MM.1S (cell line): ENCODE measurements around the gene SORCS2.

Experiments used
- CTCF ChIP-seq: fragments of 300-600 bp; sonication (generic); IDR thresholded peaks from 2 replicates; pipeline ENCODE4 v1.5.1; 2016; ENCODE audit warnings: antibody characterized with exemption, low read length, mixed read lengths
- EZH2 ChIP-seq: fragments of 300-600 bp; sonication (generic); optimal IDR thresholded peaks from 2 replicates; pipeline ENCODE3; 2017; ENCODE audit warnings: low read depth, mild to moderate bottlenecking, antibody characterized with exemption, low read length, mixed read lengths

DNA sequence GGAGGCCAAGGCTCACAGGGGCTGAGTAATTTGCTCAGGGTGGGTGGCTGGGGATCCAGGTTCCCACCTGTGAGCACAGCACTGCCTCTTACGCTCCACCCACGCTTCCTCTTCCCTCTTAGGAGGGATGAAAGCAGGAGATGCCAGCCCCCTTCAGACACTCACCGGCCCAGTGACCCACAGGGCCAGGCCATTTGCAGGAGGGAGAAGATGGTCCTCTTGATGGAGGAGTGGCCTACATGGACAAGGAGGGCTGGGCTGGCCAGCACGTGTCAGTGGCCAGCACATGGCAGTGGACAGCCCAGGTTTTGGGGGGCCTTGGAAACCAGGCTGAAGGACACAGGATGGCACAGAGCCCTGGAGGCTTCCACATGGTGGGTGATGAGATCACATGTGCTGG is 350.4 kb downstream of the SORCS2 start:
- TF ChIP-seq CTCF, result no peak
- TF ChIP-seq EZH2, result no peak
